Astrocyte of the spinal cord (primary cell): ENCODE data around the gene ADARB2.

Source experiments
- DNase-seq: peaks from one replicate; pipeline ENCODE4 v3.0.0; 2011; ENCODE audit warnings: low read depth, low spot score
- H3K4me3 ChIP-seq: 2 replicates; pipeline ENCODE4 v1.5.1; 2011; ENCODE audit warnings: low read depth, mild to moderate bottlenecking, low read length, moderate library complexity
- CTCF ChIP-seq: IDR thresholded peaks from 2 replicates; pipeline ENCODE4 v1.5.1; 2012; ENCODE audit warnings: low read depth, mild to moderate bottlenecking, low read length, inconsistent platforms
- in situ Hi-C: cut with HindIII; loops from 2 replicates; pipeline ENCODE4 v1.10.0; 2017; ENCODE audit warnings: low sequenced_read_pairs

ADARB2 gene

GRCh38 chr10:1736972-1737221 lies 428 bp downstream of the ADARB2 start:
- no peak for DNase-seq
- H3K4me3 ChIP-seq = no peak overlapping the region
- no peak for TF ChIP-seq CTCF
- in situ Hi-C loops = no loop called here

- in situ Hi-C loops = no loop called here
- no peak overlapping the region for H3K4me3 ChIP-seq
- DNase-seq = no peak
- no peak for TF ChIP-seq CTCF
These were observed 967 bp downstream of the ADARB2 start for GRCh38 chr10:1736144-1736971.

GRCh38 chr10:1735562-1735961 lies 1.8 kb downstream of the ADARB2 start:
- no peak for TF ChIP-seq CTCF
- DNase-seq = no peak
- in situ Hi-C loops = no loop called here
- H3K4me3 ChIP-seq = no peak overlapping the region

- in situ Hi-C loops = no loop called here
- no peak overlapping the region for H3K4me3 ChIP-seq
- no peak for DNase-seq
- no peak for TF ChIP-seq CTCF
These were observed 3.0 kb downstream of the ADARB2 start for GRCh38 chr10:1734288-1734687.

GRCh38 chr10:1733720-1734119 lies 3.6 kb downstream of the ADARB2 start:
- in situ Hi-C loops = no loop called here
- TF ChIP-seq CTCF = no peak
- no peak overlapping the region for H3K4me3 ChIP-seq
- DNase-seq = no peak

- DNase-seq = no peak
- TF ChIP-seq CTCF = no peak
- in situ Hi-C loops = no loop called here
- no peak overlapping the region for H3K4me3 ChIP-seq
These were observed 4.7 kb downstream of the ADARB2 start for GRCh38 chr10:1732564-1732996.
